Activated CD8-positive, alpha-beta memory T cell treated with anti-CD3 and anti-CD28 coated beads for 4 hours (primary cell): Measurements from ENCODE around the gene TSPAN18.

Experiments
- DNase-seq, 2 donors: peaks; one replicate each; pipeline ENCODE4 v3.0.0-alpha.2; 2020; ENCODE audit warnings: low read depth in 2 of 2

TSPAN18 gene

GRCh38 chr11:44823868-44824267 lies 97.1 kb downstream of the TSPAN18 start:
- no peak for DNase-seq

- DNase-seq = no peak
Observed at GRCh38 chr11:44824300-44824704, 97.5 kb downstream of the TSPAN18 start.

- DNase-seq = no peak
Observed at GRCh38 chr11:44825058-44825785, 98.5 kb downstream of the TSPAN18 start.

GRCh38 chr11:44826922-44827643 lies 100.3 kb downstream of the TSPAN18 start:
- DNase-seq = no peak

GRCh38 chr11:44828296-44828695 lies 101.5 kb downstream of the TSPAN18 start:
- DNase-seq = no peak

GRCh38 chr11:44829838-44830237 lies 103.1 kb downstream of the TSPAN18 start:
- no peak for DNase-seq

GRCh38 chr11:44831605-44832394 lies 105.0 kb downstream of the TSPAN18 start:
- DNase-seq = no peak

- no peak for DNase-seq
Observed at GRCh38 chr11:44832452-44832851, 105.7 kb downstream of the TSPAN18 start.

- DNase-seq = no peak
Observed at GRCh38 chr11:44833221-44833876, 106.6 kb downstream of the TSPAN18 start.

GRCh38 chr11:44833877-44834452 lies 107.2 kb downstream of the TSPAN18 start:
- DNase-seq = no peak

- no peak for DNase-seq
Observed at GRCh38 chr11:44834846-44835245, 108.1 kb downstream of the TSPAN18 start.

- no peak for DNase-seq
Observed at GRCh38 chr11:44835296-44835695, 108.5 kb downstream of the TSPAN18 start.

GRCh38 chr11:44835938-44836337 lies 109.2 kb downstream of the TSPAN18 start:
- DNase-seq = no peak

- no peak for DNase-seq
Observed at GRCh38 chr11:44837661-44838060, 110.9 kb downstream of the TSPAN18 start.

- no peak for DNase-seq
Observed at GRCh38 chr11:44839458-44840084, 112.8 kb downstream of the TSPAN18 start.

GRCh38 chr11:44840085-44840478 lies 113.3 kb downstream of the TSPAN18 start:
- DNase-seq = no peak

GRCh38 chr11:44840521-44841251 lies 113.9 kb downstream of the TSPAN18 start:
- no peak for DNase-seq

- no peak for DNase-seq
Observed at GRCh38 chr11:44842220-44842619, 115.5 kb downstream of the TSPAN18 start.

GRCh38 chr11:44846852-44847251 lies 120.1 kb downstream of the TSPAN18 start:
- no peak for DNase-seq

GRCh38 chr11:44847316-44847715 lies 120.6 kb downstream of the TSPAN18 start:
- no peak for DNase-seq
